BE2C (cell line): ENCODE data around the gene DUSP22.

Source experiments
- DNase-seq: peaks from one replicate; pipeline ENCODE4 v3.0.0-alpha.2; 2020
- H3K27me3 ChIP-seq: fragments of 250-450 bp; sonication (Bioruptor Pico); 2 replicates; pipeline ENCODE4 v1.5.1; 2020; ENCODE audit warnings: mild to moderate bottlenecking
- H3K36me3 ChIP-seq: fragments of 250-450 bp; sonication (Bioruptor Pico); 2 replicates; pipeline ENCODE4 v1.5.1; 2020; ENCODE audit warnings: mild to moderate bottlenecking
- H3K4me1 ChIP-seq: fragments of 250-450 bp; sonication (Bioruptor Pico); 2 replicates; pipeline ENCODE4 v1.5.1; 2020
- H3K4me3 ChIP-seq: 2 replicates; pipeline ENCODE4 v1.5.1; 2011; ENCODE audit warnings: low read depth, low read length
- H3K9me3 ChIP-seq: fragments of 250-450 bp; sonication (Bioruptor Pico); 2 replicates; pipeline ENCODE4 v1.5.1; 2020
- CTCF ChIP-seq: IDR thresholded peaks from 2 replicates; pipeline ENCODE4 v1.5.1; 2012; ENCODE audit warnings: mild to moderate bottlenecking, low read depth, low read length

The DUSP22 gene

DNA sequence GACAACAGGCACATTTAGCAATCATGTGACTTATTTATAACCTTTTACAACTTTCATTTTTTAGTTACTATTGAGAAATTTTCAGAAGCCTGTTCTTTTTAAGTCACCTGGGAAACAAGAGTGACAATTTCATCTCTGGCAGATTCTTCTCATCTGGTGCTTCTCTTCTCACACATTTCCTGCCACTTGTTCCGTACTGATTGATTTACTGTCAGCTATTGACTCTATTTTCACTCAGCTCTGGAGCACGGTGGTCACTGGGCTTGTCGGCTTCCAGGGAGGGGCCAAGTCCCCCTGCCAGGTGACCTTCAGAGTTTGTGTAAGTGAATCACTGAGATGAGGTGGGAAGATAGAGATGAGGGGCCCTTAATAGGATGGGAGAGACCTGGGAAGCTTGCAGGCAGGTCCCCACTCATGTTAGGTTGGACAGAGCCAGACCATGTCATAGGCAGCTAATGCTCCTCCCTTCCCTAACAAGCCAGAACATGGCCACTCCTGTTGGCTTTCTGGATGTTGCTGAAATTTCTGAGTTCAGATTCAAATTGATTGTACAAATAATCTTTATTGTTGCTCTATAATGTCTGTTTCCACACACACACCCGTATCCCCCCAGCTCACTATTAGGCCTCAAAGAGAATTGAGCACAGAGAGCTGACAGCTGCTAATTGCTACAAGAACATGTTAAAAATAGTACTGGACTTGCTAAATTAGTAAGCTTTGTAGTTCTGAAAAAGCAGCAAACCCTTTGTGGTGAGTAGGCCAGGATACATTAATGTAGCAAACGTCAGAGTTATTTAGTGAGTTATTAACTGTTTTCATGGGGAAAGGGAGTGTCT, 13.3 kb downstream of the DUSP22 start:
- Histone ChIP-seq H3K4me1 (no peaks in the 10 kb centered on the region), H3K27me3 (no peaks in the 10 kb centered on the region; the same call in 1 of the 2 replicates)

GRCh38 chr6:306641-307061, 14.4 kb downstream of the DUSP22 start:
- TF ChIP-seq CTCF = no peak
- H3K36me3 ChIP-seq = no peaks in the 10 kb centered on the region
- no peak for DNase-seq
- H3K4me1 ChIP-seq = no peaks in the 10 kb centered on the region
- no peak overlapping the region for H3K4me3 ChIP-seq
- H3K27me3 ChIP-seq = no peaks in the 10 kb centered on the region; the same call in 1 of the 2 replicates
- H3K9me3 ChIP-seq = no peaks in the 10 kb centered on the region

More for the DNA sequence above, 13.3 kb downstream of the DUSP22 start:
- H3K9me3 ChIP-seq = no peaks in the 10 kb centered on the region
- H3K4me3 ChIP-seq = no peak overlapping the region
- no peaks in the 10 kb centered on the region for H3K36me3 ChIP-seq
- TF ChIP-seq CTCF = no peak
- no peak for DNase-seq

DNA sequence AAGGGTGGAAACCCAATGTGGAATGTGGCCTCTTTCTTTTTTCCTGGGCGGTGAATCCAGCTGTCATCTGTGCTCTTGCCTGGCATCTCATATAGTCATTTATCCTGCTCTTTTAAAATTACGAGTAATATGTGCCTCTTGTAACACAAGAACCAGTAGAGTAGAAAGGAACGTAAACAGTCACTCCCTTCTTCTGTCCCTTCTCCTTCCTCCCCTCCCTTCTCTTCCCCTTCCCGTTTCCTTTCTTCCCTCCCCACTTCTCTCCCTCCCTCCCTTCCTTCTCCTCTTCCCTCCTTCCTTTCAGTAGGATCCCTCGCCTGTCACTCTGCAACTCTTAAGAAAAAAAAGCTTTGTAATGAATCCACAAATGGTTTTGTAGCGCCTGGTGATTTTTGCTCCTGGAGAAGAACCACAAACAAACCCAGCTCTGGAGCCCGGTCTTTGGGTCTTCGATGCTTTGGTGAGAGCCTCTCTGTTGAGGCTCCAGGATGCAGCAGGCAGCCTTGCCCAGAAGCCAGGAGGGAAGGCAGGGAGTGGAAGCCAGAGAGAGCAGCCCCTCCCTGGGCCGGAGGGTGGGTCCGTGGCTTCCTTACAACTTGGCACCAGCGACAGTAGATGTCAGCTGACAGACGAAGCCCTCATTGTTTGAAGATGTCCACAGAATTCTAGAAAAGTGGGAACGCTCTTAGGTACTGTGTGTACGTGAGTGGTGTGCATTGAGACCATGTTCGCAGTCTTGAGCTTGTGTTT, 15.0 kb downstream of the DUSP22 start:
- no peak for TF ChIP-seq CTCF
- Histone ChIP-seq H3K36me3 (no peaks in the 10 kb centered on the region), H3K4me1 (no peaks in the 10 kb centered on the region), H3K4me3 (no peak overlapping the region), H3K27me3 (no peaks in the 10 kb centered on the region), H3K9me3 (no peaks in the 10 kb centered on the region)
- no peak for DNase-seq

DNA sequence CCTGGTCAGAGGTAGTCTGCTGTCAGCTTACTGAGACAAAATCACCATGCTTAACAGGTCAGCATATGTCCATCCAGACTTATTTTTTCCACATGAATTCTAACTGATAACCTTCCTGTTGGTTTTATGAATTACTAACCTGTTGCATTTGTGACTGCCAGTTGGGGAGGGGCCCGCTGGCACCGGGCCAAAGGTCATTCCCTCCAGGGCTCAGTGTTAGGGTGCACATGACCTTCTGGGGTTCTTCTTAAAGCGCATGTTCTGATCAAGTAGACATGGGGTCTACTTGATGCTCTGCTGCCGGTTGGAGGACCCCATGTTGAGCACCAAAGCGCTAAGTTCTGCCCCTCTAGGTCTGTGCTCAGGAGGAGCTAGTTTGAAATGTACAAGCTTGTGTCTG, 15.6 kb downstream of the DUSP22 start:
- Histone ChIP-seq H3K4me3 (no peak overlapping the region), H3K9me3 (no peaks in the 10 kb centered on the region), H3K27me3 (no peaks in the 10 kb centered on the region), H3K4me1 (no peaks in the 10 kb centered on the region), H3K36me3 (no peaks in the 10 kb centered on the region)
- TF ChIP-seq CTCF = no peak
- no peak for DNase-seq

DNA sequence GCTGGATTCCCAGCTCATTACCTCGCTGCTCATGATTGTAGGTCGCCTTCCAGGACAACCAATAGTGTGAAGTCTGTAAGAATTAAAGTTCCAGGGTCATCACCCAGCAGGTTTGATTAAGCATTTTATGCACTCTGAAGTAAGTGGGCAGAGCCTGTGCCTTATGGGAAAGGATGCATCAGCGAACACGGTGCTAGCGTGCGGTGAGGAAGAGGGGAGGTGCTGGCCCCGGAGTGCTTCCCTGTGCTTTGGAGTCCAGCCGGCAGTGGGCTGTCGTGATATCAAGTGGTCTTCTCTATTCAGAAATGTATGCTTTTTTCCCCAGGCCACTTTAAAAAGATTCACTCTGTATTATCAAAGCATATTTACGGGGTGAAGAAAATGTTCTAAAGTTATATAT, 16.0 kb downstream of the DUSP22 start:
- no peaks in the 10 kb centered on the region for H3K4me1 ChIP-seq
- no peak for TF ChIP-seq CTCF
- H3K4me3 ChIP-seq = no peak overlapping the region
- no peaks in the 10 kb centered on the region for H3K36me3 ChIP-seq
- H3K9me3 ChIP-seq = no peaks in the 10 kb centered on the region
- no peaks in the 10 kb centered on the region for H3K27me3 ChIP-seq
- no peak for DNase-seq

GRCh38 chr6:308768-309167, 16.5 kb downstream of the DUSP22 start:
- no peak overlapping the region for H3K4me3 ChIP-seq
- H3K27me3 ChIP-seq = no peaks in the 10 kb centered on the region
- TF ChIP-seq CTCF = no peak
- no peaks in the 10 kb centered on the region for H3K9me3 ChIP-seq
- H3K4me1 ChIP-seq = no peaks in the 10 kb centered on the region
- H3K36me3 ChIP-seq = no peaks in the 10 kb centered on the region
- DNase-seq = no peak
